ENCODE results near the gene ACTA1. TPM values are rescaled to one million over a fixed set of nuclear protein-coding genes. Genes with fewer than 3 reads are reported as not detected.

ACTA1 gene
- total RNA-seq, 3 donors from 2014 or later = 2.8 to 4.1 TPM; not detected in 1

GRCh38 chr1:229385853-229386456 lies 47.9 kb downstream of the ACTA1 start:
- DNase-seq (no peak), ATAC-seq (no peak)
- no peaks in the 10 kb centered on the region for H3K36me3 ChIP-seq (ENCODE audit: low read depth)
- TF ChIP-seq CTCF (IDR thresholded peaks at IDR 0.05) = no peak
- H3K4me3 ChIP-seq = no peak overlapping the region
- no peaks in the 10 kb centered on the region for H3K9me3 ChIP-seq
- intact Hi-C loops (cut with DNase I, micrococcal nuclease) = no loop called here
- no peaks in the 10 kb centered on the region for H3K4me1 ChIP-seq (ENCODE audit: low read depth)

- ATAC-seq (no peak), DNase-seq (no peak)
- H3K4me3 ChIP-seq = no peak overlapping the region
- no peaks in the 10 kb centered on the region for H3K36me3 ChIP-seq (ENCODE audit: low read depth)
- intact Hi-C loops (cut with DNase I, micrococcal nuclease) = no loop called here
- H3K4me1 ChIP-seq (ENCODE audit: low read depth) = no peaks in the 10 kb centered on the region
- H3K9me3 ChIP-seq = no peaks in the 10 kb centered on the region
- TF ChIP-seq CTCF (IDR thresholded peaks at IDR 0.05) = no peak
Observed at GRCh38 chr1:229384822-229385221, 49.1 kb downstream of the ACTA1 start.

GRCh38 chr1:229383961-229384360 lies 49.9 kb downstream of the ACTA1 start:
- no peak for TF ChIP-seq CTCF (IDR thresholded peaks at IDR 0.05)
- intact Hi-C loops (cut with DNase I, micrococcal nuclease) = no loop called here
- DNase-seq (no peak), ATAC-seq (no peak)
- H3K9me3 ChIP-seq = no peaks in the 10 kb centered on the region
- no peak overlapping the region for H3K4me3 ChIP-seq
- H3K4me1 ChIP-seq (ENCODE audit: low read depth) = no peaks in the 10 kb centered on the region
- no peaks in the 10 kb centered on the region for H3K36me3 ChIP-seq (ENCODE audit: low read depth)

- ATAC-seq = no peak
- H3K9me3 ChIP-seq = no peaks in the 10 kb centered on the region
- intact Hi-C loops (cut with DNase I, micrococcal nuclease) = no loop called here
Observed at GRCh38 chr1:229383188-229383587, 50.7 kb downstream of the ACTA1 start.

More at GRCh38 chr1:229383188-229383587, 50.7 kb downstream of the ACTA1 start:
- H3K36me3 ChIP-seq (ENCODE audit: low read depth) = no peaks in the 10 kb centered on the region
- H3K4me3 ChIP-seq = no peak overlapping the region
- H3K4me1 ChIP-seq (ENCODE audit: low read depth) = no peaks in the 10 kb centered on the region
- TF ChIP-seq CTCF (IDR thresholded peaks at IDR 0.05) = no peak
- no peak for DNase-seq

Other genes starting within 250 kb of the ACTA1 start
- 10 to 100 TPM; 84.3 to 94.6 (median 88.0) TPM for gene RAB4A, start 163.0 kb downstream of the ACTA1 start, total RNA-seq
- 1 to 10 TPM; 1.6 to 4.2 (median 3.3) TPM for gene CCSAP, start 91.0 kb downstream of the ACTA1 start, total RNA-seq
- 10 to 100 TPM; 24.5 to 29.4 (median 26.7) TPM for gene NUP133, start 74.2 kb upstream of the ACTA1 start, total RNA-seq
- 10 to 100 TPM; 19.6 to 25.9 (median 22.3) TPM for gene ABCB10, start 124.6 kb upstream of the ACTA1 start, total RNA-seq
- 10 to 100 TPM; 21.1 to 25.1 (median 23.4) TPM for gene TAF5L, start 192.0 kb upstream of the ACTA1 start, total RNA-seq
- gene URB2, start 192.2 kb upstream of the ACTA1 start, total RNA-seq = 1 to 10 TPM; 5.5 to 8.3 (median 6.7) TPM